ENCODE results near the gene MAEL. TPM values are rescaled to one million over a fixed set of nuclear protein-coding genes. Genes with fewer than 3 reads are reported as not detected.

Gene MAEL
- total and polyA plus RNA-seq, 12 donors, result 0.75 to 8.5 (median 3.5) TPM

DNA sequence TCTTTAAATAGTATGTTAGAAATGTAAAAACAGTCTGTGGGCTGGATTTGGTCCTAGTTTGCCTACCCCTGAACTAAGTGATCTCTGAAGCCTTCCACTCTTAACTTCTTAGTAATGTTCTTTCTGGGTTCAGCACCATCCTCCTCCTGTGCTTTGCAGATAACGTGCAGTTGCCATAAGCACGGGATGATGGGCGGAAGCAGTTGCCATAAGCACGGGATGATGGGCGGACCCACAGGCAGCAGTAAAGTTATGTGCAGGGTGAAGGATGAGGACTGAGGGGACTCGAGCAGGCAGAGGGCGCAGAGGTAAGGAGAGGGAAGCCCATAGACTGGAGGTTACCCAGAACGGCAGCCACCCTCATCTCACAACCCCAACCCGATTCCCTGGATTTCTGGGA is 75.5 kb downstream of the MAEL start:
- intact Hi-C loops (cut with DNase I), result loop anchor here in 9 of 10 donors (2.0 to 10.0 kb wide), 9 partner anchors 58 to 473 kb away; partner anchors contain the start of gene POU2F1 (in 3 of the 9)
- Histone ChIP-seq H3K9me3 (no peaks in the 10 kb centered on the region), H3K36me3 (no peaks in the 10 kb centered on the region), H3K4me1 (peaks cover 0 to 8% (median 6%) of the 10 kb centered on the region in 9 donors), H3K4me3 (no peak overlapping the region), H3K27me3 (peaks cover 0 to 9% (median 0%) of the 10 kb centered on the region in 7 donors), H3K27ac (no peak overlapping the region)
- no peak for ATAC-seq
- DNase-seq, result no peak
- TF ChIP-seq, protein P1, sequence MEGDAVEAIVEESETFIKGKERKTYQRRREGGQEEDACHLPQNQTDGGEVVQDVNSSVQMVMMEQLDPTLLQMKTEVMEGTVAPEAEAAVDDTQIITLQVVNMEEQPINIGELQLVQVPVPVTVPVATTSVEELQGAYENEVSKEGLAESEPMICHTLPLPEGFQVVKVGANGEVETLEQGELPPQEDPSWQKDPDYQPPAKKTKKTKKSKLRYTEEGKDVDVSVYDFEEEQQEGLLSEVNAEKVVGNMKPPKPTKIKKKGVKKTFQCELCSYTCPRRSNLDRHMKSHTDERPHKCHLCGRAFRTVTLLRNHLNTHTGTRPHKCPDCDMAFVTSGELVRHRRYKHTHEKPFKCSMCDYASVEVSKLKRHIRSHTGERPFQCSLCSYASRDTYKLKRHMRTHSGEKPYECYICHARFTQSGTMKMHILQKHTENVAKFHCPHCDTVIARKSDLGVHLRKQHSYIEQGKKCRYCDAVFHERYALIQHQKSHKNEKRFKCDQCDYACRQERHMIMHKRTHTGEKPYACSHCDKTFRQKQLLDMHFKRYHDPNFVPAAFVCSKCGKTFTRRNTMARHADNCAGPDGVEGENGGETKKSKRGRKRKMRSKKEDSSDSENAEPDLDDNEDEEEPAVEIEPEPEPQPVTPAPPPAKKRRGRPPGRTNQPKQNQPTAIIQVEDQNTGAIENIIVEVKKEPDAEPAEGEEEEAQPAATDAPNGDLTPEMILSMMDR (IDR thresholded peaks at IDR 0.05), result no peak
- 68 to 69% methylated on average over 9 of the region's 9 CpGs for WGBS, 2 donors

DNA sequence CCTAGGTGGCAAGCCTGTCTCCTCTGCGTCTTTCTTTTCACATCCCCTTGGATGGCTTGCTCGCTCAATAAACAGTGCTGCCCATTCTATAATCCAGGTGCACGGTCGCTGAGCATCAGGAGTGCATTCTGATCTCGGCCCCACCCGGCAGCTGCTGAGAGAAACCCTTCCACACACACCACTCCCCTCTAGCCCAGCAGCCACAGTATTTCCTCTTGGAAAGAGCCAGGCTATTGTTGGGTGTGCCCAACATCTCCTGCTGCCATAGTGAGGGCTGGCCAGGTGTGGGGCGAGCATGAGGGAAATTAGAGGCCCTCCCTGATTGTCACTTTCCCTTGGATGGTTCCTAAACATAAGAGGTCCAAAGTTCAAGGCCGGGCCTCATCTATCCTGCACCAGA is 76.4 kb downstream of the MAEL start:
- ATAC-seq (no peak), DNase-seq (no peak)
- no peaks in the 10 kb centered on the region for H3K36me3 ChIP-seq
- H3K27ac ChIP-seq, result no peak overlapping the region
- H3K9me3 ChIP-seq, result no peaks in the 10 kb centered on the region
- peaks cover 0 to 8% (median 6%) of the 10 kb centered on the region in 9 donors for H3K4me1 ChIP-seq
- WGBS, 2 donors, result 88% methylated on average over 8 of the region's 8 CpGs
- TF ChIP-seq, protein P1 (IDR thresholded peaks at IDR 0.05), result no peak
- no peak overlapping the region for H3K4me3 ChIP-seq
- peaks cover 0 to 7% (median 0%) of the 10 kb centered on the region in 7 donors for H3K27me3 ChIP-seq
- intact Hi-C loops (cut with DNase I), result loop anchor here in 9 of 10 donors (2.0 to 10.0 kb wide), 9 partner anchors 57 to 472 kb away; partner anchors contain the start of gene POU2F1 (in 3 of the 9)

DNA sequence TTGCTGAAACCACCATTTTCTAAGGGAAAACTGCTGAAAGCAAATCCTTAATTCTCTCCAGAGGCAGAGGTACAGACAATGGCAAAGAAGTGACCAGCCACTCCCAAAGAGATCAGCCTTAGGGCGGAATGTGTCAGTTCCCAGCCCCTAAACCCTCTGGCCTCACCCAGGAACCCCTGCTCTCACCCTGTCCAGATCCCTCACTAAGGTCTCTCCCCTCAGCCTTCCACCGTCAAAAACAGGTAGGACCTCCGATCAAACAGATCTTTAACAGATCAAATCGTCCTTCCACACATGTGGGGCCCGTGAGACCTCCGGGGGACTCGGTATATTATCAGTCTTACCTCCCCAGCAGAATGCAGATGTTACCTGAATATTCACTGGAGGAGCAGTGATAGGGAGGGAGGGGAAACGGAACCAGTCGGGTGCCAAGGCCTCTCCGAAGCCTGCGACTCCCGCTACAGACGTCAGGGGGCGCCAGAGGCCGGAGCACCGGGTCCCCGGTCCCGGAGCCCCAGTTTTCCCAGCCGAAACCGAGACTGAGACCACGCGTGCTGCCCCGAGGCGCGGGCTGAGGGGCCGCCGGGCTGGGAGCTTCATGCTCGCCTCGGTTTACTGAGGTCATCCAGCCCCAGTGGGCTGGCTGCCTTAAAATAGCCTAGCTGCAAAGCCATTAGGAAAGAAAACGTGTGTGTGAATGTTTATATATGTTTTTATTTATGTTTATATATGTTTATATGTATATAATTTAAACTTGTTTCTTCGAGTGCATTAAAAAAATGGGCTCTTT is 77.4 kb downstream of the MAEL start:
- TF ChIP-seq, protein P1 (IDR thresholded peaks at IDR 0.05), result peak; percentile 87 to 98 (median 97)
- WGBS, 2 donors, result 7% methylated on average over 31 of the region's 31 CpGs
- intact Hi-C loops (cut with DNase I), result loop anchor here (1.0 to 10.0 kb wide), 14 partner anchors 56 to 471 kb away; partner anchors contain the start of gene POU2F1 (in 5 of the 10)
- peak; percentile 66 to 82 for DNase-seq
- peaks cover 0 to 12% (median 6%) of the 10 kb centered on the region in 9 donors for H3K4me1 ChIP-seq
- peak; percentile 85 to 94 (median 88) for ATAC-seq
- no peaks in the 10 kb centered on the region for H3K36me3 ChIP-seq
- no peak overlapping the region for H3K27ac ChIP-seq
- peak overlapping the region in 7 of 10 donors; percentile 2 to 36 (median 24) for H3K4me3 ChIP-seq
- H3K9me3 ChIP-seq, result no peaks in the 10 kb centered on the region
- peaks cover 0 to 3% (median 0%) of the 10 kb centered on the region in 7 donors for H3K27me3 ChIP-seq

DNA sequence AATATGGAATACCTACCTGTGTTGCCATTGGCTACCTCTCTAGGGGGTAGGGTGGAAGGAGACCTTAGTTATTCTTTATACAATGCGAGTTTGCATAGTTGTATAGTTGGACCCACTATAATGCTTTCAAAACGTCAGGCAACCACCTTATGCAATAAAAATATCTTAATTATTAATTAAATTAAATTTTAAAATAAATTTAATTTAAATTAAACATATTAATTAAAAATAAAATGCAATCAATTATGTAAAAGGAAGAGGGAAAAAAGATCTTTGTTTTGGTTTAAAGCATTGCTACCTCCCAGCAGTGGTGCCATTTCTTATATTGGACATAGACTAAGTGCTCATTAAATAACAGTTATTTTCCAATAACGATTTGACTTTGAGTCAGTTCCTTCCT is 78.8 kb downstream of the MAEL start:
- H3K27ac ChIP-seq, result no peak overlapping the region
- ATAC-seq, result no peak
- no peaks in the 10 kb centered on the region for H3K9me3 ChIP-seq
- H3K36me3 ChIP-seq, result no peaks in the 10 kb centered on the region
- intact Hi-C loops (cut with DNase I), result loop anchor here (2.0 to 10.0 kb wide), 13 partner anchors 54 to 469 kb away; partner anchors contain the start of gene POU2F1 (in 5 of the 10)
- no peak overlapping the region for H3K4me3 ChIP-seq
- peaks cover 0 to 12% (median 6%) of the 10 kb centered on the region in 9 donors for H3K4me1 ChIP-seq
- 81 to 88% methylated on average over 3 of the region's 3 CpGs for WGBS, 2 donors
- H3K27me3 ChIP-seq, result peaks cover 0 to 1% (median 0%) of the 10 kb centered on the region in 7 donors
- no peak for DNase-seq
- TF ChIP-seq, protein P1 (IDR thresholded peaks at IDR 0.05), result no peak

Measured in heart right ventricle (tissue), 16 donors.